ENCODE results near the gene SLC16A13. TPM values are rescaled to one million over a fixed set of nuclear protein-coding genes. Genes with fewer than 3 reads are reported as not detected.

The SLC16A13 gene
- total RNA-seq, 1 experiment from 2014 or later: 40.6 TPM

GRCh38 chr17:7021993-7022778 lies 13.6 kb upstream of the SLC16A13 start:
- no peaks in the 10 kb centered on the region for H3K27me3 ChIP-seq (ENCODE audit: insufficient read depth, low read depth)
- H2AFZ ChIP-seq: peak overlapping the region; percentile 48; the same call in 1 of the 2 replicates
- ChIA-PET CTCF (interaction anchor here (0.6 to 1.4 kb wide), 4 partner anchors 10 to 143 kb away, joined by 4 to 5 read pairs (median 4); partner anchors contain the start of gene RNASEK), POLR2A (ENCODE audit: unreplicated experiment) (interaction anchor here (0.6 kb wide), 1 partner anchor 14 kb away, joined by 6 read pairs; the partner anchor contains the start of gene SLC16A13)
- H3K4me2 ChIP-seq: peak overlapping the region; percentile 70
- BruUV-seq (replicated peaks): no TSS peak
- peaks cover 24% of the 10 kb centered on the region; the same call in 1 of the 2 replicates for H3F3A ChIP-seq (ENCODE audit: insufficient read depth, low read depth)
- H3K79me2 ChIP-seq (ENCODE audit: low read depth): no peaks in the 10 kb centered on the region
- peak in 1 of 2 experiments; percentile 79 for DNase-seq
- H4K20me1 ChIP-seq (ENCODE audit: insufficient read depth): no peaks in the 10 kb centered on the region
- no peaks in the 10 kb centered on the region for H3K9me3 ChIP-seq (ENCODE audit: insufficient read depth, low read depth)
- H3K4me1 ChIP-seq (replicated peaks; ENCODE audit: insufficient read depth): 0 out of 2 replicates have a peak, but pooled peaks cover 4% of the 10 kb centered on the region
- TF ChIP-seq CTCF (conservative IDR thresholded peaks at IDR 0.05) (peak; percentile 94), EZH2 (IDR thresholded peaks at IDR 0.05; ENCODE audit: low read depth) (no peak)
- no peaks in the 10 kb centered on the region for H3K9me2 ChIP-seq (ENCODE audit: insufficient read depth)
- intact Hi-C loops (cut with micrococcal nuclease; ENCODE audit: unreplicated experiment): loop anchor here (5.0 kb wide), 2 partner anchors 110 to 310 kb away; partner anchors contain the start of gene SLC13A5
- H3K4me3 ChIP-seq: no peak overlapping the region; the same call in 1 of the 2 replicates
- no peak overlapping the region for H3K27ac ChIP-seq
- no peaks in the 10 kb centered on the region for H3K36me3 ChIP-seq (ENCODE audit: low read depth)

- TF ChIP-seq CTCF (conservative IDR thresholded peaks at IDR 0.05): no peak
- Histone ChIP-seq H3K4me1 (replicated peaks; ENCODE audit: insufficient read depth) (0 out of 2 replicates have a peak, but pooled peaks cover 4% of the 10 kb centered on the region), H3K4me2 (peak within 1 kb of the TSS; percentile 70), H3K27me3 (ENCODE audit: insufficient read depth, low read depth) (no peaks in the 10 kb centered on the region), H3K4me3 (peak within 1 kb of the TSS; percentile 39; the same call in 1 of the 2 replicates), H3F3A (ENCODE audit: insufficient read depth, low read depth) (peaks cover 18% of the 10 kb centered on the region; the same call in 1 of the 2 replicates), H3K79me2 (ENCODE audit: low read depth) (no peaks in the 10 kb centered on the region), H3K9me2 (ENCODE audit: insufficient read depth) (no peaks in the 10 kb centered on the region), H2AFZ (peak within 1 kb of the TSS; percentile 59), H3K9me3 (ENCODE audit: insufficient read depth, low read depth) (no peaks in the 10 kb centered on the region), H3K27ac (no peak within 1 kb of the TSS), H3K36me3 (ENCODE audit: low read depth) (no peaks in the 10 kb centered on the region), H4K20me1 (ENCODE audit: insufficient read depth) (no peaks in the 10 kb centered on the region)
- ChIA-PET CTCF (interaction anchor here (0.6 to 1.1 kb wide), 2 partner anchors 12 to 13 kb away, joined by 3 to 4 read pairs; partner anchors contain the start of gene SLC16A13), POLR2A (ENCODE audit: unreplicated experiment) (interaction anchor here (0.6 to 1.2 kb wide), 3 partner anchors 13 to 19 kb away, joined by 3 to 18 read pairs (median 6); partner anchors contain the start of gene SLC16A13)
- DNase-seq: no peak
- intact Hi-C loops (cut with micrococcal nuclease; ENCODE audit: unreplicated experiment): loop anchor here (5.0 kb wide), 2 partner anchors 111 to 311 kb away; partner anchors contain the start of gene SLC13A5
- TSS peak; percentile 93 for BruUV-seq (replicated peaks)
These were observed 12.8 kb upstream of the SLC16A13 start, which contains the start of gene BCL6B for GRCh38 chr17:7022781-7023571. BCL6B (plus strand) TSS chr17:7023050; CDS start chr17:7023672, 622 bp downstream.

All from PC-9 (cell line).